ENCODE measurements around the gene DPP8.

DPP8 gene

DNA sequence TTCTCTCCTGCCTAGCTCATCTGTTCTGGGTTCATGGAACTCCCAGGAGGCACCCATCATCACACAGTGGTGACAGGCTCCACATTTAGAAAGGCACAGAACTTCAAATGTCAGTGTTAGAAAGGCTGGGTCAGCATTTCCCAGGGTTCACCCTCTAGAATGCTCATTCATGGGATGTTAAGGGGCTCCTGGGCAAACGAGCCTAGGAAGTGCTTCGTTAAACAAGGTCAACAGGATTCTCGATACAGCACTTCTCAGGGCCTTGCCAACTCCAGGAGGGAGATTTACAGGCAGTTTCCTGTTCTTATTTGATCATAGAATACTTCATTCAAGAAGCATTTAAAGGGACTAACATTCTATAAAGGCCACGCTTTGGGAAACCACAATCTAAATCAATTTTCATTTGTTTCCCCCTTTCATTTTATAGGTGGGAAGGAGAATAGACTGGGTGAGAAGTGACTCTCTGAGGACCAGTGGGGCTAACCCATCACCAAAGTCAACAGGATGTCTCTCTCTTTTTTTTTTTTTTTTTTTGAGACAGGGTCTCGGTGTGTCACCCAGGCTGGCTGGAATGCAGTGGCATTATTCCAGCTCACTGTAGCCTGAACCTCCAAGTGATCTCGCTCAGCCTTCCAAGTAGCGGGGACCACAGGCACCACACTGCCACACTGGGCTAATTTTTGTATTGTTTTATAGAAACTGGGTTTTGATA is 109.0 kb downstream of the DPP8 start:
- TF ChIP-seq, protein P1, sequence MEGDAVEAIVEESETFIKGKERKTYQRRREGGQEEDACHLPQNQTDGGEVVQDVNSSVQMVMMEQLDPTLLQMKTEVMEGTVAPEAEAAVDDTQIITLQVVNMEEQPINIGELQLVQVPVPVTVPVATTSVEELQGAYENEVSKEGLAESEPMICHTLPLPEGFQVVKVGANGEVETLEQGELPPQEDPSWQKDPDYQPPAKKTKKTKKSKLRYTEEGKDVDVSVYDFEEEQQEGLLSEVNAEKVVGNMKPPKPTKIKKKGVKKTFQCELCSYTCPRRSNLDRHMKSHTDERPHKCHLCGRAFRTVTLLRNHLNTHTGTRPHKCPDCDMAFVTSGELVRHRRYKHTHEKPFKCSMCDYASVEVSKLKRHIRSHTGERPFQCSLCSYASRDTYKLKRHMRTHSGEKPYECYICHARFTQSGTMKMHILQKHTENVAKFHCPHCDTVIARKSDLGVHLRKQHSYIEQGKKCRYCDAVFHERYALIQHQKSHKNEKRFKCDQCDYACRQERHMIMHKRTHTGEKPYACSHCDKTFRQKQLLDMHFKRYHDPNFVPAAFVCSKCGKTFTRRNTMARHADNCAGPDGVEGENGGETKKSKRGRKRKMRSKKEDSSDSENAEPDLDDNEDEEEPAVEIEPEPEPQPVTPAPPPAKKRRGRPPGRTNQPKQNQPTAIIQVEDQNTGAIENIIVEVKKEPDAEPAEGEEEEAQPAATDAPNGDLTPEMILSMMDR (IDR thresholded peaks at IDR 0.05; ENCODE audit: extremely low read depth, missing control alignments): no peak

DNA sequence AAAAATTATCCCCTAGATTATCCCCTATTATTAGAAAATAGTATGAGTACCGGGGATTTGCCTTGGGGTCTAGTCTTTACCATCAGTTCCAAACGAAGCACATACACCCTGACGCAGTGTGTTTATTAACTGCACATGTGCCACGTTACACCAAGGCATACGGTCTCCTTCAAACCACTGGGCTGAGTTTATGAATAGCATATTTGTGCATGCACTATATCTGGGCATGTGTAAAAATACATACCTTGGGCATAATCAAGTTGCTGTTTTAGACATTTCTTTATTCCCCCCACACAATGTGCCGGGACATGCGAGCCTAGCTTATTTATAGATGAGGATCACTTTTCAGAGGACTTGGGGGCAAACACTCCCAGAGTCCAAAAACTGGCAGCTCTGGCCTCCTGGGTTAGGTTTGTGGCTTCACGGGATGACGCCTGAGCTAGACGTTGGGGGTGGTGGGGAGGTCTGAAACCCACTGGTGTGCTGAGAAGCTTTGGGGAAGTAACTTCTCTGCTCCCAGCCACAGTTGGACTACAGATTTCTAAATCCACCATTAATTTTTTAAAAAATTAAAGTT is 111.0 kb downstream of the DPP8 start:
- DNase-seq (ENCODE audit: low spot score): no peak
- TF ChIP-seq, protein P1 (IDR thresholded peaks at IDR 0.05; ENCODE audit: extremely low read depth, missing control alignments): no peak

More for the DNA sequence above, 109.0 kb downstream of the DPP8 start:
- DNase-seq (ENCODE audit: low spot score): no peak

DNA sequence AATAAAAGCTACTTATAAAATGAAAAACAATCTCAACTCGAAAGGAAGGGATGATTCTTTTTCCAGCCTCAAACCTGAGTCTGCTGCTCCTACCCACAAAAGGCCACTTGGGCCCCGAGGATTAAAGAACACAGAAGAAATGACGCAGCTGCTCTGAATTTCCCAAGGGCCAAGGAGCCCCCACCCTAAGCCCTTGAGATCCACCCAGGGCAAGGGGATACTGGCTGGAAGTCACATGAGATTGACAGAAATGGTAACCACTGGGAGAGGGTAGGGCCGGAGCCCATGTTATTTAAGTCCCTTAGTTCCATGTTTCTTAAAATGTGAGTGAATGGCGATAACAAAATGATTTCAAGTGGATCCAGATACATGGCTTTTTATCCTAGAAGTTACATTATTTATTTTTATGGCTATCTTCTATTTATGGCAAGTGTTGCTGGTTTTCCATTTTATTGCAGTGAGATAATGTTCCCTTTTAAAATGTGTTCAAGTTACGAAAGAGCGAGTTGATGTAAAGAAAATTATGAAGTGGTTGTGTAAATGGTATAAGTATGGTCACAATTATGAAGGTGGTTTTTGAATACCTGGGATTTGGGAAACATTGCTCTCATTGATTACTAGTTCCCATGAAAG is 111.6 kb downstream of the DPP8 start:
- TF ChIP-seq, protein P1 (IDR thresholded peaks at IDR 0.05; ENCODE audit: extremely low read depth, missing control alignments): no peak
- no peak for DNase-seq (ENCODE audit: low spot score)

DNA sequence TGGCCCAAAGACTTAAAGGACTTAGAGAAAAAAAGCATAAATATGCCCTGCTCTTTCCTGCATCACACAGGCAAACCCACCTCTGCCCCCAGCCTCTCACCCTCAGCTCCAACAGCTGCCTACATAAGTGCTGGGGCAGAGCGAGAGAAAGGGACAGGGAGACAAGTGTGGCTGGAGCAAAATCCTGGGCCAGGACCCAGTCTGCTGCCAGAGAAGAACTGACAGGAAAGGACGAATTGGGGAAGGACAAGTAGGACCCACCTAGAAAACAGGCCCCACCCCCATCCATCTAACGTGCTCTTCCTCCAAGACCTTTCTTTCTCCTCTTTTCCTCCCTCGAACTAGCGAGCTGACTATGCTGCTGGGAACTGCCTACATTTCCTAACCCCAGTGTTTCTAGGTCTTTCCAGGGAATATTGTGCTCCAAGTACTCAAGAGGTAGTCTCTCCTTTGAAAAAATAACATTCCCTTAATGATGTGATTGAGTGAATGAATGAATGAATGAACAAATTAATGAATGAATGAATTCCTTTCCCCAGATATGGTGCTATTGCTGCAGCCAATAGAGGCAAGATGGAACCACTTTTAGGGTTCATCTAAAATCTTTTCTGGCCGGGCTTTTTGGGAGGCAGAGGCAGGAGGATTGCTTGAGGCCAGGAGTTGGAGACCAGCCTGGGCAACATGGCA is 113.2 kb downstream of the DPP8 start:
- no peak for DNase-seq (ENCODE audit: low spot score)
- TF ChIP-seq, protein P1 (IDR thresholded peaks at IDR 0.05; ENCODE audit: extremely low read depth, missing control alignments): no peak

DNA sequence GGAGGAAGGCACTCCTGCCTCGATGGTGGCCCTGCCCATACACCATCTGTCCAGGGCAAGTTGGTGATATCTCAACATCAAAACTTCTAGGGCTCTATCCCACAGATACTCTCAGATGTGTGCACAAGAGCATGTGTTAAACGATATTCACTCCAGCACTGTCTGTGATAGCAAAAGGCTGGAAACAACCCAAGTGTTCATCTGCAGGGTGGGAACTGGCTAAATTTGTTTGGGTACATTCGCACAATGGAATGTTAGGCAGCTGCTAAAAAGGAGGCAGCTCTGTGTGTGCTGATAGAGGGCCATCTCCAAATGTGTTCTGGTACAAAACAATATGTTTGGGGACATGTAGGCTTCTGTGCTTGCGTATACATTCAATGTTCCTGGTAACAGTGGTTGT is 114.5 kb downstream of the DPP8 start:
- DNase-seq (ENCODE audit: low spot score): no peak
- TF ChIP-seq, protein P1 (IDR thresholded peaks at IDR 0.05; ENCODE audit: extremely low read depth, missing control alignments): no peak

DNA sequence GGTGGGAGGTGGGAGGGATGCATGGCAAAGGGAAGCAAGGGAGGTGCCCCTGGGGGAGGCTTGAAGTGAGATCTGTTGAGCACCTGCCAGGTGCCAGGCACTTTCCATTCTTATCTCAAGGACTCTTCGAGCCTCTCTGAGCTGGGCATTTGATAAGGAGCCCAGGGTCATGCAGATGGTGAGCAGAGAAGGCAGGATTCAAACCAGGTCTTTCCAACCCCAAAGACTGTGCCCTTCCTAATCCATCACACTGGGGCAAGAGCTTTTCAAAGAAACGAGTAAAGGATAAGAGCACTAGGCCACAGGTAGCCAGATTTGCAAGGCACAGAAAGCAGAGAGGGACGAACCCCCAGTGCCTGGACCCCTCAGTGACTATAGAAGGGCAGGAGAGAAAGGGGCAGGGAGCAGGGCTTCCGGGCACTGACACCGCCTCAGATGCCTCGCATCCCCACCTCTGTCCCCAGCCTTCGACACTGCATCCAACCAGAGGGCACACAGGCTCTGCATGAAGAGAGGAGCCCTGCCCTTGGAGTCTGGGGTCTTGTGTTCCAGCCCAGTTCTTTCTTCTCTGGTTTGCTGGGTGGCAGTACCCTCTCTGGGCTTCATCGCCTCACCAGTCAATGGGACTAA is 115.8 kb downstream of the DPP8 start:
- TF ChIP-seq, protein P1 (IDR thresholded peaks at IDR 0.05; ENCODE audit: extremely low read depth, missing control alignments): no peak
- no peak for DNase-seq (ENCODE audit: low spot score)

Data from GM20000 (cell line).